Tibial nerve (tissue), 4 donors: ENCODE data around the gene SCAMP2. TPM values are rescaled to one million over a fixed set of nuclear protein-coding genes. Genes with fewer than 3 reads are reported as not detected.

Source experiments
- DNase-seq, 2 donors: peaks; one replicate each; pipeline ENCODE4 v3.0.0-alpha.2; 2019; ENCODE audit warnings: low spot score in 2 of 2
- H3K27ac ChIP-seq, 4 donors: fragments of 200-600 bp; sonication (generic) in 3 of 4; one replicate each; pipeline ENCODE4 v1.5.1; 2017 to 2019; ENCODE audit warnings: mild to moderate bottlenecking in 1 of 4
- H3K27me3 ChIP-seq, 2 donors: fragments of 200-600 bp; sonication (generic) in 1 of 2; one replicate each; pipeline versions ENCODE4 v1.5.1 to v1.6.0; 2017 to 2019
- H3K36me3 ChIP-seq, 3 donors: fragments of 200-600 bp; sonication (generic); one replicate each; pipeline ENCODE4 v1.5.1; 2018 to 2019
- H3K4me1 ChIP-seq, 4 donors: fragments of 200-600 bp; sonication (generic) in 3 of 4; one replicate each; pipeline ENCODE4 v1.5.1; 2017 to 2019
- H3K4me3 ChIP-seq, 4 donors: fragments of 200-600 bp; sonication (generic) in 3 of 4; one replicate each; pipeline ENCODE4 v1.5.1; 2017 to 2019; ENCODE audit warnings: mild to moderate bottlenecking in 1 of 4, moderate library complexity in 1 of 4
- H3K9me3 ChIP-seq, 4 donors: fragments of 200-600 bp; sonication (generic) in 3 of 4; one replicate each; pipeline ENCODE4 v1.5.1; 2017 to 2019
- EP300 ChIP-seq, 2 donors: sonication (generic); formaldehyde crosslinking; IDR thresholded peaks; one replicate each; pipeline ENCODE4 v1.6.1; 2017; ENCODE audit warnings: antibody characterized with exemption in 2 of 2, mild to moderate bottlenecking in 1 of 2
- POLR2A ChIP-seq, 2 donors: fragments of 450-650 bp; IDR thresholded peaks; one replicate each; pipeline ENCODE4 v1.6.1; 2017; ENCODE audit warnings: antibody characterized with exemption in 2 of 2, mild to moderate bottlenecking in 2 of 2, moderate library complexity in 2 of 2
- WGBS, 2 donors: methylation state at CpG; one replicate each; pipeline ENCODE4 v1.1.5; 2018; 5-methylcytosine and 5-hydroxymethylcytosine counted together
- total RNA-seq, 4 donors: library from RNA; depleted of rRNA; stranded (reverse); fragments of >200 nt; gene quantifications; one replicate each; pipeline ENCODE4 v1.1.0, GENCODE V29; 2016
- TF ChIP-seq, protein P1 (sequence below), 5 experiments: fragments of 200-600 bp in 3 of 5; fragments of 450-650 bp in 2 of 5; sonication (generic) in 3 of 5; IDR thresholded peaks; one replicate each; pipeline ENCODE4 v1.5.1; 2016 to 2019; ENCODE audit warnings: antibody characterized with exemption in 5 of 5, mild to moderate bottlenecking in 3 of 5, moderate library complexity in 2 of 5

SCAMP2 gene
- total RNA-seq, 4 donors from 2014 or later: 47.6 to 72.0 (median 65.7) TPM

DNA sequence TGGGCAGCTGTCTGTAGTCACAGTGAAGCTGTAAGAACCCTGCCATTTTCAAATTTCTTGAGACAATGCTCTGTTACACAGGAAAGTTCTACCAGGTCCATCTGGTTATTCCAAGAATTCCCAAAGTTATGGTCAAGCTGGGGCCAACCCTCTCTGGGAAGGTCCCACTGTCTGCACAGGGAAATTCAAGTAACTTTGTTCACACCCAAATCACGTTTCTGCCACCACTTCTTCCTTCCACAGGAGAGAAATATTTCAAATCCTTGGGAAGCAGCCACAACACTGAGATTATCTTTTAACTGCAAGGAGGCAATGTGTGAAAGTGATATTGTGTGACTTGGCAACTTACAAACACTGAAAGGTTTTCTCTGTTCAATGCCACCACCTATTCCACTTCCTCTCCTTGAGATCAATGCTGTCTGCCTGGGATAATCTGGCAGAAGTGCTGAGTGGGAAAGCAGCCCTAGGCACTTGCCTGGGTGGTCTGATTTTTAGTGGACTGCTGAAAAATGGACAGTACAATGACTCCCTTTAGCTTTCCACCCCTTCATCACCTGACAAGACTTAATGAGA, 5.6 kb downstream of the SCAMP2 start:
- peak overlapping the region in 3 of 4 donors; percentile 58 to 93 (median 69) for H3K27ac ChIP-seq
- no peak overlapping the region for H3K4me3 ChIP-seq
- peaks cover 0 to 77% (median 64%) of the 10 kb centered on the region in 4 donors for H3K4me1 ChIP-seq
- no peaks in the 10 kb centered on the region for H3K9me3 ChIP-seq
- no peak for DNase-seq
- H3K36me3 ChIP-seq: peaks cover 0 to 12% (median 0%) of the 10 kb centered on the region in 3 donors
- WGBS, 2 donors: 41 to 47% methylated on average over 1 of the region's 1 CpG
- no peak for TF ChIP-seq EP300 (IDR thresholded peaks at IDR 0.05)
- TF ChIP-seq, protein P1, sequence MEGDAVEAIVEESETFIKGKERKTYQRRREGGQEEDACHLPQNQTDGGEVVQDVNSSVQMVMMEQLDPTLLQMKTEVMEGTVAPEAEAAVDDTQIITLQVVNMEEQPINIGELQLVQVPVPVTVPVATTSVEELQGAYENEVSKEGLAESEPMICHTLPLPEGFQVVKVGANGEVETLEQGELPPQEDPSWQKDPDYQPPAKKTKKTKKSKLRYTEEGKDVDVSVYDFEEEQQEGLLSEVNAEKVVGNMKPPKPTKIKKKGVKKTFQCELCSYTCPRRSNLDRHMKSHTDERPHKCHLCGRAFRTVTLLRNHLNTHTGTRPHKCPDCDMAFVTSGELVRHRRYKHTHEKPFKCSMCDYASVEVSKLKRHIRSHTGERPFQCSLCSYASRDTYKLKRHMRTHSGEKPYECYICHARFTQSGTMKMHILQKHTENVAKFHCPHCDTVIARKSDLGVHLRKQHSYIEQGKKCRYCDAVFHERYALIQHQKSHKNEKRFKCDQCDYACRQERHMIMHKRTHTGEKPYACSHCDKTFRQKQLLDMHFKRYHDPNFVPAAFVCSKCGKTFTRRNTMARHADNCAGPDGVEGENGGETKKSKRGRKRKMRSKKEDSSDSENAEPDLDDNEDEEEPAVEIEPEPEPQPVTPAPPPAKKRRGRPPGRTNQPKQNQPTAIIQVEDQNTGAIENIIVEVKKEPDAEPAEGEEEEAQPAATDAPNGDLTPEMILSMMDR (IDR thresholded peaks at IDR 0.05): no peak
- TF ChIP-seq POLR2A (IDR thresholded peaks at IDR 0.05): no peak
- no peaks in the 10 kb centered on the region for H3K27me3 ChIP-seq

DNA sequence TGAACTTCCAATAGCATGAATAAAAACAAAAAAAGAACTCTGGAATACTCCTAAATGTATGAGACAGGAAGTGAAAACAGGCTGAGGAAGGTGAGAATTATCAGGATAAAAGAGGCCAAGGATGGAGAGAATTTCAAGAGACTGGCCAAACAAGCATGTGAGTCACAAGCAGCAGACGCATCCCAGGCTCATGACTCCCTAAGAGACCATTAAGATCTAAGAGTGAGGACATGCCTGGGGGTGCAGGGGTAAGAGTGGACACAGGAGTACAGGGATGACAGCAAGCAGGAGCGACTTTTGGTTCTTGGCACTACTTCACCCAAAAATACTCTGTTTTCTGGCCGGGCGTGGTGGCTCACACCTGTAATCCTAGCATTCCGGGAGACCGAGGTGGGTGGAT, 7.1 kb downstream of the SCAMP2 start:
- Histone ChIP-seq H3K27me3 (no peaks in the 10 kb centered on the region), H3K36me3 (peaks cover 0 to 12% (median 0%) of the 10 kb centered on the region in 3 donors), H3K4me1 (peaks cover 0 to 63% (median 50%) of the 10 kb centered on the region in 4 donors), H3K9me3 (no peaks in the 10 kb centered on the region), H3K27ac (peak overlapping the region in 1 of 4 donors; percentile 60), H3K4me3 (no peak overlapping the region)
- 81 to 82% methylated on average over 6 of the region's 6 CpGs for WGBS, 2 donors
- TF ChIP-seq POLR2A (IDR thresholded peaks at IDR 0.05): no peak
- DNase-seq: no peak

DNA sequence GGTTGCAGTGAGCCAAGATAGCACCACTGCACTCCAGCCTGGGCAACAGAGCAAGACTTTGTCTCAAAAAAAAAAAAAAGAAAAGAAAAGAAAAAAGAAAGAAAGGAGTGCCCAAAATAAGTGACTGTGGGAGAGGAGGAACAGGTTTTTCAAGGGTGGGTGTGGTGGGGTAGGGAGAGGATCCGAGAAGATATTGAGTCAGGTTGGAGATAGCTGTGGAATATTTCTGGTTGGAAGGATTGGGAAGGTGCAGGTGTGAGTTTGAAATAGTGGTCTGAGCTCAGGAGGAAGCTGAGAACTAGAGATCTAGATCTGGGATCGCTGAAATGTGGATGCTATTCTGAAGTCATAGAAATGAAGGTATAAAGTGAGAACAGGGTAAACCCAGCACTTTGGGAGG, 7.8 kb downstream of the SCAMP2 start:
- H3K27me3 ChIP-seq: no peaks in the 10 kb centered on the region
- no peaks in the 10 kb centered on the region for H3K9me3 ChIP-seq
- TF ChIP-seq, protein P1 (IDR thresholded peaks at IDR 0.05): no peak
- TF ChIP-seq POLR2A (IDR thresholded peaks at IDR 0.05): no peak
- TF ChIP-seq EP300 (IDR thresholded peaks at IDR 0.05): no peak
- H3K36me3 ChIP-seq: peaks cover 0 to 12% (median 0%) of the 10 kb centered on the region in 3 donors
- peaks cover 0 to 55% (median 43%) of the 10 kb centered on the region in 4 donors for H3K4me1 ChIP-seq
- 88% methylated on average over 2 of the region's 2 CpGs for WGBS, 2 donors
- no peak for DNase-seq
- no peak overlapping the region for H3K4me3 ChIP-seq
- H3K27ac ChIP-seq: peak overlapping the region in 1 of 4 donors; percentile 43

DNA sequence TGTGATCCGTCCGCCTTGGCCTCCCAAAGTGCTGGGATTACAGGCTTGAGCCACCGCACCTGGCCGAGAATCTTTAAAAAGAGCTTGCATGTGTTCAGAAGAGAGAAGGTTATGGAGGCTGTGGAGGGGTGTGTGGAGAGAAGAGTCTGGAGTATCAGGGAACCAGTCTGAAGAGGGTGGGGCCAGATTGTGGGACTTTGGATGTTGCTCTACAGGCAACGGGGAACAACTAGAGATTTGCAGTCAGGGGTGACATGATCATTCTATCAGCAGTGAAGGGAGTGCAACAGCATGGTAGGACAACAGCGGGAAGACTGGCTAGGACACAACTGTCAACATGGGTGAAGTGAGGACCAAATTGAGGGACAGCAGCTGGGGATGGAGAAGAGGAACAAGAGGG, 8.9 kb downstream of the SCAMP2 start:
- WGBS, 2 donors: 86 to 89% methylated on average over 6 of the region's 6 CpGs
- Histone ChIP-seq H3K9me3 (no peaks in the 10 kb centered on the region), H3K27ac (no peak overlapping the region), H3K27me3 (no peaks in the 10 kb centered on the region), H3K4me1 (peaks cover 0 to 55% (median 37%) of the 10 kb centered on the region in 4 donors), H3K36me3 (peaks cover 0 to 12% (median 0%) of the 10 kb centered on the region in 3 donors), H3K4me3 (no peak overlapping the region)
- DNase-seq: no peak
- TF ChIP-seq, protein P1 (IDR thresholded peaks at IDR 0.05): no peak
- TF ChIP-seq POLR2A (IDR thresholded peaks at IDR 0.05) (no peak), EP300 (IDR thresholded peaks at IDR 0.05) (no peak)

DNA sequence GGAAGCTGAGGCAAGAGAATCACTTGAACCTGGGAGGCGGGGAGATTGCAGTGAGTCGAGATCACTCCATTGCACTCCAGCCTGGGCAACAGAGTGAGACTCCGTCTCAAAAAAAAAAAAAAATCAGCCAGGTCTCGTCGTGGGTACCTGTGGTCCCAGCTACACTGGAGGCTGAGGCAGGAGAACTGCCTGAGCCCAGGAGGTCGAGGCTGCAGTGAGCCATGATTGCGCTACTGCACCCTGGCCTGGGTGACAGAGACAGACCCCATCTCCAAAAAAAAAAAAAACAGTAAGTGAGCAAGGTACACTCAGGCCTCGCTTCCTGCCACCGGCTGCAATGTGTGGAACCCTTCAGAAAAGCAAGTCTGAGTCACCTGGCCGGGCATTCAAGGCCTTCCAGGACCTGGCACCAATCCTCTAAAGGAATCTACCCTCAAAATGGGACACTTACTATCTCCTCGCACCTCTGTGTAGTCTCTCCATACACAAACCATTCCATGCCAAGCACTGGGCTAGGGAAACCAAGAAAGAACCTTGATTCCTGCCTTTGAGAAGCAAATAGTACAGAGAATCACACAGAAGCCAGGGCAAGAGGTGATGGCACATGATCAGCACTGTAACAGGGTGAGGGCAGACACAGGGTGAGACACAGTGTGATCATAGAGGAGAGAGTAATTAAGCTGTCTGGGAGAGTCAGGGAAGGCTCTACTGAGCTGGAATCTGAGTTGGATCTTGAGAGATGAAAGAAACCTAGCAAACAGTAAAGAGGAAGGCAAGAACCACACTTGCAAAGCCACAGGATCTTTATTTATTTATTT, 9.7 kb downstream of the SCAMP2 start:
- TF ChIP-seq EP300 (IDR thresholded peaks at IDR 0.05) (no peak), POLR2A (IDR thresholded peaks at IDR 0.05) (no peak)
- TF ChIP-seq, protein P1 (IDR thresholded peaks at IDR 0.05): no peak
- 86 to 93% methylated on average over 11 of the region's 11 CpGs for WGBS, 2 donors
- no peak overlapping the region for H3K4me3 ChIP-seq
- H3K9me3 ChIP-seq: no peaks in the 10 kb centered on the region
- H3K27me3 ChIP-seq: no peaks in the 10 kb centered on the region
- peaks cover 0 to 12% (median 0%) of the 10 kb centered on the region in 3 donors for H3K36me3 ChIP-seq
- no peak overlapping the region for H3K27ac ChIP-seq
- no peak for DNase-seq
- H3K4me1 ChIP-seq: peaks cover 0 to 55% (median 35%) of the 10 kb centered on the region in 4 donors
